ENCODE data around the gene THY1. TPM values are rescaled to one million over a fixed set of nuclear protein-coding genes. Genes with fewer than 3 reads are reported as not detected.

THY1 gene
- polyA plus RNA-seq, 1 donor (not counting 4 experiments of a cell fraction or from before 2014, with no cell fraction given) = 2.4 TPM

DNA sequence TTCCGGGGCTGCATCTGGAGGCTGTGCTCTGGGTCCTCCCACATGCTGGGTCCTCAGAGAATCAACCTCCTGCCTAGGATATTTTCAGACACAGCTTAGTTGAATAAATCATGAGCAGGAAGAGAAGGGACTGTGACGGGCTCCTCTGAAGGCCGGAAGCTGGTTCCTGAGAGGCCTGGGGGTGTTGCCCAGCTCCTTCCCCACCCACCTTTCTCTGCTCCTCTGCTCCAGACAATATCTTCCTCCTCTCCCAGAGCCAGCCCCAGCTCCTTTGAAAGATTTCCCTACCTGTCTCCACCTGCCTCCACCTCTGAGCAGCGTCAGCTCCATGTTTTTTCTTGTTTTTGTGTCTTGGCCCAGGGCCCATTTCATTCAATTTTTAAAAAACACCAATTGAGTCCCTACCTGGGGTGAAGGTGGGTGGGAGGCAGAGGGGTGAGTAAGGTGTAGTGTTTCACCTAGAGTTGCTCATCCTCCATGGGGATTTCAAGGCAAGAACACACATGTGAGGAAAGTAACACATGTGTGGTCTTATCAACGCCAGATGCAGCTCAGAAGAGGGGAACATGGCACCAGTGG, 24.8 kb upstream of the THY1 start:
- Histone ChIP-seq H3K9me1 (ENCODE audit: control insufficient read depth, extremely low read depth, insufficient read depth, low read length) (no peaks in the 10 kb centered on the region), H3K27ac (ENCODE audit: control insufficient read depth, insufficient read depth, low read length) (no peak overlapping the region), H3K9me3 (ENCODE audit: control insufficient read depth, low read depth, low read length) (no peaks in the 10 kb centered on the region), H3K4me3 (ENCODE audit: control insufficient read depth in 2 of 3, extremely low read depth in 1 of 3, insufficient read depth in 2 of 3, low read depth in 1 of 3, low read length in 3 of 3) (no peak overlapping the region), H3K79me2 (ENCODE audit: control insufficient read depth, insufficient read depth, low read length) (no peaks in the 10 kb centered on the region), H3K36me3 (ENCODE audit: control insufficient read depth in 2 of 2, extremely low read depth in 1 of 2, insufficient read depth in 2 of 2, low read length in 2 of 2) (no peaks in the 10 kb centered on the region), H3K9ac (ENCODE audit: control insufficient read depth, extremely low read depth, insufficient read depth, low read length) (no peak overlapping the region), H2AFZ (ENCODE audit: control insufficient read depth, low read length) (peak overlapping the region; percentile 75), H3K4me2 (ENCODE audit: control insufficient read depth, extremely low read depth, insufficient read depth, low read depth, low read length) (peak overlapping the region; percentile 41), H3K27me3 (ENCODE audit: control insufficient read depth, extremely low read depth, insufficient read depth, low read length) (no peaks in the 10 kb centered on the region), H4K20me1 (ENCODE audit: control insufficient read depth, extremely low read depth, insufficient read depth, low read length) (no peaks in the 10 kb centered on the region), H3K4me1 (ENCODE audit: control insufficient read depth, extremely low read depth, insufficient read depth, low read length) (peaks cover 14% of the 10 kb centered on the region)
- dilution Hi-C loops (cut with MboI; ENCODE audit: extremely low pct_ligation_motif_present, low sequenced_read_pairs) = no loop called here
- no peak for TF ChIP-seq EZH2 (IDR thresholded peaks at IDR 0.05; ENCODE audit: low read length)
- TF ChIP-seq, protein P1, sequence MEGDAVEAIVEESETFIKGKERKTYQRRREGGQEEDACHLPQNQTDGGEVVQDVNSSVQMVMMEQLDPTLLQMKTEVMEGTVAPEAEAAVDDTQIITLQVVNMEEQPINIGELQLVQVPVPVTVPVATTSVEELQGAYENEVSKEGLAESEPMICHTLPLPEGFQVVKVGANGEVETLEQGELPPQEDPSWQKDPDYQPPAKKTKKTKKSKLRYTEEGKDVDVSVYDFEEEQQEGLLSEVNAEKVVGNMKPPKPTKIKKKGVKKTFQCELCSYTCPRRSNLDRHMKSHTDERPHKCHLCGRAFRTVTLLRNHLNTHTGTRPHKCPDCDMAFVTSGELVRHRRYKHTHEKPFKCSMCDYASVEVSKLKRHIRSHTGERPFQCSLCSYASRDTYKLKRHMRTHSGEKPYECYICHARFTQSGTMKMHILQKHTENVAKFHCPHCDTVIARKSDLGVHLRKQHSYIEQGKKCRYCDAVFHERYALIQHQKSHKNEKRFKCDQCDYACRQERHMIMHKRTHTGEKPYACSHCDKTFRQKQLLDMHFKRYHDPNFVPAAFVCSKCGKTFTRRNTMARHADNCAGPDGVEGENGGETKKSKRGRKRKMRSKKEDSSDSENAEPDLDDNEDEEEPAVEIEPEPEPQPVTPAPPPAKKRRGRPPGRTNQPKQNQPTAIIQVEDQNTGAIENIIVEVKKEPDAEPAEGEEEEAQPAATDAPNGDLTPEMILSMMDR (optimal IDR thresholded peaks at IDR 0.05 in 1 of 3, IDR thresholded peaks at IDR 0.05 in 1 of 3, conservative IDR thresholded peaks at IDR 0.05 in 1 of 3; ENCODE audit: extremely low read depth in 1 of 3, insufficient read depth in 2 of 3, low read length in 3 of 3) = no peak
- DNase-seq (ENCODE audit: low read depth, low spot score) (no peak), FAIRE-seq (peak; percentile 13)

DNA sequence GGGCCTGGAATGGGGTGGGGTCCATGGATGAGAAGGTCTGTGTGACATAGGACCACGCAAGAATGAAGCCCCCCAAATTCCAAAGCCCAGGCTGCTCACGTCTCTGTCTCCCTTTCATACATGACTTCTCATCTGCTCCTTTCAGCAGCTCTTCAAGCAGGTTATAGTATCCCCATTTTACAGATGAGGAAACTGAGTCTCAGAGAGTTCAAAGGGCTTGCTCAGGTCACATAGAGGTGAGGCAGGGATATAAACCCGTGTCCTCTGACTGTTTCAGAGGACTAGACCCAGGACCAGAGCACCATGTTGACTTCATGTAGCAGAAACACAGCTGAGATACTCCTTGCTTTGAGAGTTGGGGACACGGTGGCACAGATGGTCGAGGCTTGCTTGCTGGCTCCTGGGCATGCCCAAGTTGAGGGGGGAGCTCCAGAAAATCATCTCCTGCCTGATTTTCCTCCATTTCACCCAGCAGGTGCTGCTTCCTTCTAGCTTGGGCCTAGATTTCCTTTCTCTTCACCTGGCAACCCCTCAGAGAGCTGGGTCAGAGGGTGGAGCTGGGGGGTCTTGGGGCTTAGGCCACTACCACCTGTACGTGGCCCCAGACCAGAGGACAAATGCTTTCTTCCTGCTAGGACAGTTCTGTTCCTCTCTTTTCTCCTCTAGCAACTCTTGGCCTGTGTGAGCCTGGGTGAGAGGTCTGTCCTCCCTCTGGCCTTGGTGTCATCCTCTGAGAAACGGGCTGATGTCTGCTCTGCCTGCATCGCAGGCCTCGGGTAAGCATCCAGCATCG, 24.1 kb upstream of the THY1 start:
- H3K9me1 ChIP-seq (ENCODE audit: control insufficient read depth, extremely low read depth, insufficient read depth, low read length) = no peaks in the 10 kb centered on the region
- H3K9ac ChIP-seq (ENCODE audit: control insufficient read depth, extremely low read depth, insufficient read depth, low read length) = no peak overlapping the region
- peak overlapping the region; percentile 41 for H3K4me2 ChIP-seq (ENCODE audit: control insufficient read depth, extremely low read depth, insufficient read depth, low read depth, low read length)
- no peaks in the 10 kb centered on the region for H3K27me3 ChIP-seq (ENCODE audit: control insufficient read depth, extremely low read depth, insufficient read depth, low read length)
- no peak overlapping the region for H3K27ac ChIP-seq (ENCODE audit: control insufficient read depth, insufficient read depth, low read length)
- peak overlapping the region; percentile 75 for H2AFZ ChIP-seq (ENCODE audit: control insufficient read depth, low read length)
- H3K4me1 ChIP-seq (ENCODE audit: control insufficient read depth, extremely low read depth, insufficient read depth, low read length) = peaks cover 14% of the 10 kb centered on the region
- H3K36me3 ChIP-seq (ENCODE audit: control insufficient read depth in 2 of 2, extremely low read depth in 1 of 2, insufficient read depth in 2 of 2, low read length in 2 of 2) = no peaks in the 10 kb centered on the region
- FAIRE-seq (no peak), DNase-seq (ENCODE audit: low read depth, low spot score) (no peak)
- no peak overlapping the region for H3K4me3 ChIP-seq (ENCODE audit: control insufficient read depth in 2 of 3, extremely low read depth in 1 of 3, insufficient read depth in 2 of 3, low read depth in 1 of 3, low read length in 3 of 3)
- no peak for TF ChIP-seq EZH2 (IDR thresholded peaks at IDR 0.05; ENCODE audit: low read length)
- TF ChIP-seq, protein P1 (optimal IDR thresholded peaks at IDR 0.05 in 1 of 3, IDR thresholded peaks at IDR 0.05 in 1 of 3, conservative IDR thresholded peaks at IDR 0.05 in 1 of 3; ENCODE audit: extremely low read depth in 1 of 3, insufficient read depth in 2 of 3, low read length in 3 of 3) = no peak
- H4K20me1 ChIP-seq (ENCODE audit: control insufficient read depth, extremely low read depth, insufficient read depth, low read length) = no peaks in the 10 kb centered on the region
- dilution Hi-C loops (cut with MboI; ENCODE audit: extremely low pct_ligation_motif_present, low sequenced_read_pairs) = no loop called here
- no peaks in the 10 kb centered on the region for H3K79me2 ChIP-seq (ENCODE audit: control insufficient read depth, insufficient read depth, low read length)
- no peaks in the 10 kb centered on the region for H3K9me3 ChIP-seq (ENCODE audit: control insufficient read depth, low read depth, low read length)

Data from keratinocyte (primary cell).